Fibroblast of skin of left biceps (primary cell): Measurements from ENCODE around the gene PYGB.
A peak's percentile ranks its signal among the peaks of the same experiment; 100 is the strongest.
"Not testable (repeated sequence)": the region's sequence is repeated elsewhere in the genome, so short reads cannot be mapped to it uniquely, and the experiment has no call there.

Source experiments
- DNase-seq, 2 experiments: peaks; one replicate each; pipeline ENCODE4 v3.0.0-alpha.2; 2013; ENCODE audit warnings: low read depth in 2 of 2

Gene PYGB

DNA sequence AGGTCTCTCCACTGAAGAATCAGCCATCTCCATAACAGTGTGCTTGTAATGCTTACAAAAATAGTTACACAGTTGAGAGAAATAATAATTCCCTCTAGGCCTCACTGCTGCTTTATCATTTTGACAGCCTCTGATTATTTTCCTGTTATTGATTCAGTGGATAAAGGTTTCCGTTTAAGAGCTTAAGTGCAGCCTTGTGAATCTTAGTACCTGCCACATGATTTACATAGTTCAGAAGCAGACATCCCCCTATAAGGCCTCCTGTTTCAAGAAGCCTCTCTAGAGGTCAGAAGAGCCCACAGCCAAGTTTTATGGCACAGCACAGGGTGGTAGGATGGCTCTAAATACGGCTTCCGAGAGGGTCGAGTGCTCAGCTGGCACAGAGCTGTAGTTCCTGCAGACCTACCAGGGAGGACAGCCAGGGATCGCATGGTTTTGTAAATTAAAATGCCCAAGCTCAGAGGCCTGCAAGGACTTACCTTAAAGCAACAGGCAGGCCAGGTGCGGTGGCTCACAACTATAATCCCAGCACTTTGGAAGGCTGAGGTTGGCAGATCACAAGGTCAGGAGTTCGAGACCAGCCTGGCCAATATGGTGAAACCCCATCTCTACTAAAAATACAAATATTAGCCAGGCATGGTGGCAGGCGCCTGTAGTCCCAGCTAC lies 17.6 kb upstream of the PYGB start:
- no peak for DNase-seq

DNA sequence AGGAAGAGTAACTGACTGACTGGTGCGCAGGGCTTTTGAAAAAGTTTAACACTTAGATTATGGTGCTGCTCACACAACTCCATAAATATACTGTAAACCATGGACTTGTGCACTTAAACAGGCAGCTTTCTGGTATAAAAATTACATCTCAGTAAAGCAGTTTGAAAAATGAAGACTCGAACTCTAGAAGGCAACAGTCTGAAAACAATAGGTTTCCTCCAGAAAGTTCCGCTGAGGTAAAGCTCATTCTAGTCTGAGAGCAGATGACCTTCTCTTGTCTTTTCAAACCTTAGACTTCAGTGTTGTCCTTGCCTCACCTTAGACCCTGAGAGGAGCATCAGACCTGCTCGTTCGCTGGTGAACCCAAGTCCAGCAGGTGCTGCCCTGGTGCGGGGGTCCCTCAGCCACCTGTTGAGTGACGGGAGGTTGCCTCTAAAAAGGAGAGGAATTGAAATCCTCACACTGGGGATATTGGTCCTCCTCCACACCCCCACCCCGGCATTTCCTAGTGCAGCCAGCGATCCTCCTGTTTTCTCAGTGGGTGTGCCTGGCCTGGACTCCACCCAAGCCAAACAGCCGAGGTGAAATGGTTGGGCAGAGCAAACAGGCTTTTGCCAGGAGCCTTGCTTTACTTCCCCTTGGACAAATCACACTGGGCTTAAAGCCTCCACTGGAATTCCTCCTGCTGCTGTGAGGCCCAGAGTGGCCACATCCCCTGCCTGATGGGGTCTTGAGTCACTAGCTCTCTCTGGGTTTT lies 14.7 kb upstream of the PYGB start:
- peak in 1 of 2 experiments; percentile 11 for DNase-seq

DNA sequence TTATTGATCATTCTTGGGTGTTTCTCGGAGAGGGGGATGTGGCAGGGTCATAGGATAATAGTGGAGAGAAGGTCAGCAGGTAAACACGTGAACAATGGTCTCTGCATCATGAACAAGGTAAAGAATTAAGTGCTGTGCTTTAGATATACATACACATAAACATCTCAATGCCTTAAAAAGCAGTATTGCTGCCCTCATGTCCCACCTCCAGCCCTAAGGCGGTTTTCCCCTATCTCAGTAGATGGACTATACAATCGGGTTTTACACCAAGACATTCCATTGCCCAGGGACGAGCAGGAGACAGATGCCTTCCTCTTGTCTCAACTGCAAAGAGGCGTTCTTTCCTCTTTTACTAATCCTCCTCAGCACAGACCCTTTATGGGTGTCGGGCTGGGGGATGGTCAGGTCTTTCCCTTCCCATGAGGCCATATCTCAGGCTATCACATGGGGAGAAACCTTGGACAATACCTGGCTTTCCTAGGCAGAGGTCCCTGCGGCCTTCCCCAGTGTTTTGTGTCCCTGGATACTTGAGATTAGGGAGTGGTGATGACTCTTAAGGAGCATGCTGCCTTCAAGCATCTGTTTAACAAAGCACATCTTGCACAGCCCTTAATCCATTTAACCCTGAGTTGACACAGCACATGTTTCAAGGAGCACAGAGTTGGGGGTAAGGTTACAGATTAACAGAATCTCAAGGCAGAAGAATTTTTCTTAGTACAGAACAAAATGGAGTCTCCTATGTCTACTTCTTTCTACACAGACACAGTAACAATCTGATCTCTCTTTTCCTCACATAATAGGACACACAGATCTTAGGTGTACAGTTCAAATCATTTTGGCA lies 13.7 kb upstream of the PYGB start:
- DNase-seq = not testable (repeated sequence)

DNA sequence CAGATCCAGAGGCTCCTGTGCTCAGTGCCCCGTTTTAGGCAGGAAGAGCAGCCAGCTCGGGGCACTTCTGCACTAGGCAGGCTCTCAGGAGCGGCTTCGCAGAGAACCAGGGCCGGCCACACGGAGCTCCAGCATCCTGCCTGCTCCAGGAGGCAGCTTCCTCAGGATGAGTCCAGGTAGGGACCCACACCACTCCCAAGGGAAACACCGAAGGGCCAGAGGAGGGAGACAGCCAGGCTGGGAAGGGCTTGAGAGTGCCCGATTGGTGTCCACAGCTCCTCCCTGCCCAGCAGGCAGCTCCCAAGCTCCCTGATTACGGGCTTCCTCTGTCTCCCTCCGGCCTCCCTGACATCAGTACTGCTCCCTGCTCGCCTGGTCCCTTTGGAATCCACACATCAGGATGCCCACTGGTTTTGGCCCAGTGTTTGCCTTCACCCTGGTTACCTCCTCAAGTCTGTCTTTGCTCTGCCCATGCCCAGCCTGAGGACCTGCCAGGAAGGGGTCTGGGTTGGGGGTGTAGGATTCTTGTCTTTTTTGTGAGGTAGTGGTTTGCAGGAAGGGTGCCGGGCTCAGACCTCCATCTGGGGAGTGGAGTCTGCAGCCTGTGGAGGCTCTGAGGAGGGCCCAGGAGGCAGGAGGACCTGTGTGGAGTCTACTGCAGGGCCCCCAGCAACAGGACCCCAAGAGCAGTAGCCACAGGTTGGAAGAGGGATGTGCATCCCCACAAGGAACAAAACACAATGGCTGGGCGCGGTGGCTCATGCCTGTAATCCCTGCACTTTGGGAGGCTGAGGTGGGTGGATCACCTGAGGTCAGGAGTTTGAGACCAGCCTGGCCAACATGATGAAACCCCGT lies 11.2 kb upstream of the PYGB start:
- no peak for DNase-seq

DNA sequence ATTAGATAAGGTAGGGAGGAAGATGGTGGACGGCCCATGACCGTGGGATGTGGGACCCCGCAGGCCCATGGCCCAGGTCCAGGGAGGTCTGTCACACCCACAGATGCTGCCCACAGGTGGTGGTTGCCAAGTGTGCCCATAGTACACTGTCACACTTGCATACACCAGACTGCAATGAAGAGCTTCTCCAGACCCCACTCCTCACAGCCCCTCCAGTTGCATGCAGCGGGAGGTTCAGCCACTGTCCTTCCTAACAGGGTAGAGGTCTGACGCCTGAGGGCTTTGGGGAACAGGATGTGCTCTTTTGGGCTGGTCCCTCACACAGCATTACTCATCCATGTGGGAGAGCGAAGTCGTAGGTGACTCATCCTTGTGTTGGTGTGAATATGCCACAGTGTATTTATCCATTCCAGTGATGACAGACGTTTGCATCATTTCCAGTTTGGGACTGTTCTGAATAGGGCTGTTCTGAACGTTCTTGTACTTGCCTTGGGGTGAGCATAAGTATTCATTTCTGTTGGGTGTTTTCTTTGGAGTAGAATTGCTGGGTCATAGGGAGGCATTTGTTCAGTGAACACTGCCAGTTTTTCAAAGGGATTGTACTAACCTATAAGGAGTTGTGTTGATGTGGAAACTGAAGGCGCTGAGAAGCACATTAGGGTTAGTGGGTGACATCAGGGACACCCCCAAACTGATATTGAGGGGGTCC lies 10.1 kb upstream of the PYGB start:
- peak; percentile 99 for DNase-seq

DNA sequence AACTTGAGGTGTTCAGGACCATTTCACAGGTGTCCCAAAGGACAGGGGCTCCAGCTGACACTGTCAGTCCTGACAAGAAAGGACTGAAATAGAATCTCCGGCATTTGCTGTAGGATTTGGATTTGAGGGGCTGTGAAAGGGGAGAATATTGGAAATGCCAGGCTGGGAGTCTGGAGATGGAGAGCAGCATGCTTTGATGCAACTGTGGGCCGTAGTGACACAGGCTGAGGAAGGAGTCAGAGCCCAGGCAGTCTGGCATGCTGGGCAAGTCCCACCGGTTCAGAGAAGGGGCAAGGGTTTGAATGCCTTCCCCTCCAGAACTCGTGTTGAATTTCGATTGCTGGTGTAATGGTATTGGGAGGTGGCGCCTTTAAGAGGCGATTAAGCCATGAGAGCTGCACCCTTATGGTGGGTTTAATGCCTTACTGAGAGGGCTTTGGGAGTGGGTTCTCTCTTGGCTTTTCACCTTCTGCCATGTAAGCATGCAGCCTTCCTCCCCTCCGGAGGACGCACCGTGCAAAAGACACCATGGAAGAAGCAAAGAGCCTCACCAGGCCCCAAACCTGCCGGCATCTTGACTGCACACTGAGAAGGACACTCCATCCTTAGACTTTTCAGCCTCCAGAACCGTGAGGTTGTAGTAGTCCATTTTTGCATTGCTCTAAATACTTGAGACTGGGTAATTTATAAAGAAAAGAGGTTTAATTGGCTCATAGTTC lies 9.4 kb upstream of the PYGB start:
- DNase-seq = no peak

DNA sequence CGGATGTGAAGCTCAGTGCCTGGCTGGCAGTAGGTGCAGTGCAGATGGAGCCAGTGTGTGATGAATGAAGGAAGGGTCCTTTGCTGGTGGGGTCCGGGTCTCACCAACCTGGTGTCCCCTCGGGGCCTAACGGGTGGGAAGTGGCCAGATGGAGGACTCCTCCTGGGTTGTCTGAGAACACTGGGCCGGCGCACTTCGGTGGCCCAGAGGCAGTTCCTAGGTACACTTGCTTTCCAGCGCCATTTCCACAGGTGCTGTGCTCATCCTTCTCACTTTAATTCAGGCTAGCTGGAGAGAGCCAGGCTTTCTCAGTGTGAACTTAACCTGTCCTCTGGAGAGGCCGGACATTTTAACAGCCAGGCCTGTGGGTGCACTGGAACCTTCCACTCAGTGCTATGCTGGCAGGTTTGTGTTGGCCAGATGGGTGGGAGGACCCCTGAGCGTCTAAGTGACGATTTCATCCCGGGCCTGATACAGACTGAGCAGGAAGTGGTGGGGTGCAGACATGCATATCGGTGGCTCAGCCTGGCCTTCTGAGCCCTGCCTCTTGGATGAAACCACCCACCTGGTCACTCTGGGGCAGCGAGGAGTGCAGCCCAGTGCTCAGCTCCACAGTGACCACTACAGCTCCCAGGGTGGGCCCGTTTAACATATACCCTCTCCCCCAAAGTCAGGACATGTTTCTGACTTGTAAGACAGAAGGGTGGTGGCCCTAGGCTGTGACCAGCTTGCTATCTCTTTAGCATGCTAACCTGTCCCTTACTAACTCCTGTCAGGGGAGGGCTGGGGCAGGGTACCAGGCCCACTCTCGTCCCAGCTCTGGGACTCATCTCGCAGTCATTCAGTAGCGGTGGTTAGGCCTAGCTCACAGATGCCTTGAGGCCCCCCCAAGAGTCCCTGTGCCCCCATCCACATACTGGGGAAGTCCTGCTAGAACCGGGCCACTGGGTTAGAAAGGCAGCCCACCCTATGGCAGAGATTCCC lies 8.2 kb upstream of the PYGB start:
- no peak for DNase-seq

DNA sequence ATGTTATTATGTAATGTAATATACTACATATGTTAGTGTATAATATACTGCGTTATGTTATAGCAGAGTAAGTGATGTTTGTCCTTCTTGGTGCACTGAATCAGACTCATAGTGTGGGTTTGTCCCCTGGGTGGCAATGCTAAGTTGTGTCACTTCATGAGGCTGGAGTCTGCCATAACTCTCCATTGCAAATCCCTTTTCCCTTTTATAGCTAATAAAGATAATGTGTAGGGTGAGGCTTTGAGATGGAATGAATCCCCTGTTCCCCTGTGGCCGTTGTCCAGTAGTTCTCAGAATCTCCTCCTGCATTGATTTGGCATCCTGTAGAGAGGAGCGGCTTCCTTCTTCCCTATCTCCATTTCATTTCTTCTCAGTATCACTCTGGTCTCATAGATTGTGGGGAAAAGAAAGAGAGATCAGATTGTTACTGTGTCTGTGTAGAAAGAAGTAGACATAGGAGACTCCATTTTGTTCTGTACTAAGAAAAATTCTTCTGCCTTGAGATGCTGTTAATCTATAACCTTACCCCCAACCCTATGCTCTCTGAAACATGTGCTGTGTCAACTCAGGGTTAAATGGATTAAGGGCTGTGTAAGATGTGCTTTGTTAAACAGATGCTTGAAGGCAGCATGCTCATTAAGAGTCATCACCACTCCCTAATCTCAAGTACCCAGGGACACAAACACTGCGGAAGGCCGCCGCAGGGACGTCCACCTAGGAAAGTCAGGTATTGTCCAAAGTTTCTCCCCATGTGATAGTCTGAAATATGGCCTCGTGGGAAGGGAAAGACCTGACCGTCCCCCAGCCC lies 6.8 kb upstream of the PYGB start:
- DNase-seq = not testable (repeated sequence)

DNA sequence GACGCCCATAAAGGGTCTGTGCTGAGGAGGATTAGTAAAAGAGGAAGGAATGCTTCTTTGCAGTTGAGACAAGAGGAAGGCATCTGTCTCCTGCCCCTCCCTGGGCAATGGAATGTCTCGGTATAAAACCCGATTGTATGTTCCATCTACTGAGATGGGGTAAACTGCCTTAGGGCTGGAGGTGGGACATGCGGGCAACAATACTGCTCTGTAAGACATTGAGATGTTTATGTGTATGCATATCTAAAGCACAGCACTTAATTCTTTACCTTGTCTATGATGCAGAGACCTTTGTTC lies 6.3 kb upstream of the PYGB start:
- not testable (repeated sequence) for DNase-seq

DNA sequence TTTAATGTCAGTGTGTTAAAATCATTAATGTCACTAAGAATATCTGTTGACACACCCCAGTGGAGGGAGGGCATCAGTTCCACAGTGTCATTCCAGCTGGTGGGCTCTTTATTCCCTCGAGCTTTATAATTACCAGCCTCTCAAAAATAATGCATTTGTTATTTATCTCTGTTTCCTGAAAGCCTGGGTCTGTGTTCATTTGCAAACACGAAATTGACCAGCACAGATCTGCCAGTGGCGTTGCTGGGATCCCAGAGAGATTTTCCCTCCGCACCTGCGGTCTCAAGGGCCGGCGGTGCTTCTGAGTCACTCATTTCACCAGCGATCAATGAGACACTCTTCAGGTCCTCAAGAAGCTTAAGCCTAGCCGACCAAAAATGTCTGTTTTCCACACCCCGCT lies 5.7 kb upstream of the PYGB start:
- DNase-seq = no peak

DNA sequence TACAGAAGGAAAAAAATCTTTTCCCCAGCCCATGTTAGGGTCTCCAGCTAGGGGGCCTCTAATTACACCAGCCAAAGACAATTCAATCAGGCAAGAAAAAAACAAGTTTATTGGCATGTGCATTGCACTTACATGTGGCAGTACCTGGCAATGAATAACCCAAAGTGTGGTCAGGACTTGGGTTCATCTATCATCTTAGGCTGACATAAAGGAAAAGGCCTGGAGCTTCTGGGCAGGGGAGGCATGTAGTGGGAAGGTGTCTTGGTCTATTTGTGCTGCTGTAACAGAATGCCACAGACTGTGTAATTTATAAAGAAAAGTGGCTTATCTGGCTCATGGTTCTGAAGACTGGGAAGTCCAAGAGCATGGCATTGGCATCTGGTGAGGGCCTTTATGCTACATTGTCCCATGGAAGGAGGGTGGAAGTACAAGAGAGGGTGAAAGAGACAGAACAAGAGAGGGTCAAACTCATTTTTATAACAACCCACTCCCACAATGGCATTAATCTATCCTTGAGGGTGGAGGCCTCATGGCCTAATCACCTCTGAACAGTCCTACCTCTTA lies 4.4 kb upstream of the PYGB start:
- DNase-seq = no peak

DNA sequence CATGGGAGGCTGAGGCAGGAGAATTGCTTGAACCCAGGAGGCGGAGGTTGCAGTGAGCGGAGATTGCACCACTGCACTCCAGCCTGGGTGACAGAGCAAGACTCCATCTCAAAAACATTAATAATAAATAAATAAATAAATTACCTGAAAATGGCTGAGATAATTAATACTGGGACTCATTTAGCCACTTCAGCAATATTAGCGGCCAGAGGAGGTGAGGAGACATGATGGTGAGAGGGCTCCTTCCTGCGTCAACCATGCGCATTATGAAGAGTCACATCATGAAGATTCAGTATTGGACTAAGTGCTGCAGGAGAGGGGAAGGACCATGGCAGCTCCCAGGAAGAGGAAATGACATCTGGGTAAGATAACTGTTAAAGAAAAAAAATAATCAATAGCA lies 2.9 kb upstream of the PYGB start:
- DNase-seq = no peak

DNA sequence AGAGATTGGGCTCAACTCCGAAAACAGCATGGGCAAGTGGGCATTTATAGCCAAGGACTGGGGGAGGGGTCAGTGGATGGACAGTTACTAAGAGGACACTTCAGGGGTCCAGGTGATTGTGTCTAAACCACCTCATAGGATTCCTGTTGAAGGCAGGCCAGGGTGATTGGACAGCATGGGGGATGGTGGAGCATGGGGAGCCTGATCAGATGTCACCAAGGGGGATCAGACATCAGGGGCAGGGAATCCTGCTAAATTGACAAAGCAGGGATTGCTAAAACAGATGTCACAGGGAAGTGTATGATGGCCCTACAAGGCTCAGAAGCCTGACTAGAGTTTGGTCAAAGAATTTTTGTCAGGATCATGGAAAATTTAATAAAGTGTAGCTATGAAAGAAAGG lies 2.4 kb upstream of the PYGB start:
- no peak for DNase-seq

DNA sequence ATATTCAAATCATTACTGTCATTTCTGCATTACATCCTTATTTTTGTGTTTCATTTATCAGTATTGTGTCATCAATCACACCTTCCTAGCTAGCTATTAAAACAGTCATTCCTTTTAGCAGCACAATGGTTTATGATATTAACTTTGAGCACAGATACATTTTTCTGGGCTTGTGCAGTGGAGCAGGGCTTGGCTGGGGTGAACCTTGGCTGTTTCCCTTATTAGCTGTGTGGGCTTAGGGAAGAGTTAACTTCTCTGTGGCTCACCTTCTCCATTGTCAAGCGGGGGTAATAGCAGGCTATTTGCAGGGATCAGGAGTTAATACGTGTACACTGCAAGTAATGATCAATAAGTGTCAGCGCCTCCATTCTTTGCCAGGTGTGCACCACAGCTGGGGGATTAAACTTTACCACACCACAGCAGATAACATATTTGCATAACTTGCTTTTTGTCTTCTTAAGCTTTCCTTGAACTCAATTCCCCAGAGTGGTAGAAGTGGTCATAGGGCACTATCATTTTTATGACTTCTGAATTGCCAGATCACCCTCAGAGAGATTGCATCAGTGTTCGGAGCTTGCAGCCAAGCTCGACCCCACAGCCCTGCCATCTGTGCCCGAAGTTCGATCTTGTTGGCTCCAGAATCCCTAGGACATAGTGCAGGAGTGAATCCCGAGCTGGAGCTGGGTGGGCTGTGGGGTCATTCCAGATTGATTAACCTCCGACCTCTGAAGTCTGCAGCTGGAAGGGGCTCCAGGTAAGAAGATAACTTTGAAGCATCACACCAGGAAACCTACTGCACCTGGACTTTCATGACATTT lies 1.5 kb upstream of the PYGB start:
- DNase-seq = no peak

DNA sequence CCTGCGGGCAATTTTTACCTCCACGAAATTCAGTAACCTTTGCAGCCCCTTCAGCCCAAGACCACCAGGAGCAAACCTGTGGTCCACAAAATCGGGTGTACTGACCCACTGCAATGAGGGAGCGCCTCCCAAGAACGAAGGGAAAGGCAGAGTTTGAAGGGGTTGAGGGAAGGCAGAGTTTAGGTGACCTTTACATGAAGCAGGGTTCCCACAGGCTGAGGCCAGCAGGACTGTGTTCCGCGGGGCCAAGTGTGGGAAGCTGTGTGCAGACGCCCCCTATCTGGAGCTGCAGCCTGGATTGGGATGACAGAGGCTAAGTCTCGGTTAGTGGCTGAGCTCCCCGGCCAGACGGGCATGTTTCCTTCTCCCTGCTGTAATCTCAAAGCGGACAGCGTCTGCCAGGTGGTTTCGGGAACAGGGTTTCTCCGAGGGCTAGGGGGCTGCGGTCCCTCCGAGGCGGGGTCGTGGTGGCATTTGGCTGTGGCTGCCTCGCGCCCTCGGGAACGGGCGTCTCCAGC lies 826 bp upstream of the PYGB start:
- no peak for DNase-seq

DNA sequence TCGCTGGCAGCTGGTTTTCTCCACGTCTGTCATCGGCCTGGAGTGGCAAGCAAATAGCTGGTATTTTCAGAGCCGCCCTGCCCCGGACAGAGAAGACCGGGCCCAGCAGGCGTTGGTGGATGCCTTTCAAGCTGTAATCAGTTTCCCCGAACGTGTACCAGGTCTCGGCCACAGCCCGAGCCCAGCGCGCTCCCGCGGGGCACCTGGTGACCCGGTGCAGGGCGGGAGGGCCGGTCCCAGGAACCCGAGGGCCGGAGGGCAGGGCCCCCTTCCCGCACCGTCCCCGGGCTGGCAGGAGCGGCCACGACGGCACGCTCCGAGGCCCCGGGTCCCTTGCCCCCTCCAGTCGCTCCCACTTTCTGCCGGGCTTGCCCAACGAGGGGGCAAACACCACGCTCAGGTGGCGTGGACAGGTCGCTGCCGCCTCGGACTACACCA lies 348 bp upstream of the PYGB start:
- DNase-seq = no peak

DNA sequence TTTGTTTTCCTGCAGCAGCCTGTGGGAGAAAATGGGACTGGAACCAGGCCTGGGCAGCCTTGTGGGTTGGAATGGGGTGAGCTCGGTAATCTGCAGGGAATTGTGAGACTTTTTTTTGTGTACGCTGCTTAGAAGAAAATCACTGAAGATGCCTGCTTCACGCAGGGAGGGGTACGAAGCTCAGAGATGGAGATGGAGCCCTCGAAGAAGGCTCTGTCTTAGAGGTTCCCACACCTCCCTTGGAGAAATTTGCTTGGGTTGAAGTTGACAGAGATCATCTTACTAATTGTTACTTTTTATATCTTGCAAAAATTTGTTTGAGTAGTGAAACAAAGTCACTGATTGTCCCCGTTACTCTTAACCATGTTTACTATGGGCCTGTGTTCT lies 894 bp downstream of the PYGB start:
- DNase-seq = no peak
